ENCODE measurements around the gene NIP7. TPM values are rescaled to one million over a fixed set of nuclear protein-coding genes. Genes with fewer than 3 reads are reported as not detected.

The NIP7 gene
- total and polyA plus RNA-seq, 9 donors = 5.7 to 24.6 (median 16.6) TPM

DNA sequence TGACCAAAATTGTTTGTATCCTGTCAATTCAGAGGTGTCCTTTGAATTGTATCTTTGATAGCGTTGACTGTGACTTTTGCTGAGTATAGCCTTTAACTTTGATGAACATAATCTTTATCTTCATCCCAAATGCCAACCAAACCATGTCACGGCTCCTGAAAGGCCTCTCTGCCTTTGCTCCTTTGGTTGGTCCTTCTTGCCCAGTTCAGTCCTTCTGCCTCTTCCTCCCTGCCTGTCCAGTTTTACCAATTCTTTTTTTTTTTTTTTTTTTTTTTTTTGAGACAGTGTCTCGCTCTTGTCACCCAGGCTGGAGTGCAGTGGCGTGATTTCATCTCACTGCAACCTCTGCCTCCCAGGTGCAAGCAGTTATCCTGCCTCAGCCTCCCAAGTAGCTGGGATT lies 41.3 kb upstream of the NIP7 start:
- TF ChIP-seq, protein P1, sequence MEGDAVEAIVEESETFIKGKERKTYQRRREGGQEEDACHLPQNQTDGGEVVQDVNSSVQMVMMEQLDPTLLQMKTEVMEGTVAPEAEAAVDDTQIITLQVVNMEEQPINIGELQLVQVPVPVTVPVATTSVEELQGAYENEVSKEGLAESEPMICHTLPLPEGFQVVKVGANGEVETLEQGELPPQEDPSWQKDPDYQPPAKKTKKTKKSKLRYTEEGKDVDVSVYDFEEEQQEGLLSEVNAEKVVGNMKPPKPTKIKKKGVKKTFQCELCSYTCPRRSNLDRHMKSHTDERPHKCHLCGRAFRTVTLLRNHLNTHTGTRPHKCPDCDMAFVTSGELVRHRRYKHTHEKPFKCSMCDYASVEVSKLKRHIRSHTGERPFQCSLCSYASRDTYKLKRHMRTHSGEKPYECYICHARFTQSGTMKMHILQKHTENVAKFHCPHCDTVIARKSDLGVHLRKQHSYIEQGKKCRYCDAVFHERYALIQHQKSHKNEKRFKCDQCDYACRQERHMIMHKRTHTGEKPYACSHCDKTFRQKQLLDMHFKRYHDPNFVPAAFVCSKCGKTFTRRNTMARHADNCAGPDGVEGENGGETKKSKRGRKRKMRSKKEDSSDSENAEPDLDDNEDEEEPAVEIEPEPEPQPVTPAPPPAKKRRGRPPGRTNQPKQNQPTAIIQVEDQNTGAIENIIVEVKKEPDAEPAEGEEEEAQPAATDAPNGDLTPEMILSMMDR (IDR thresholded peaks at IDR 0.05) = no peak
- TF ChIP-seq POLR2A (IDR thresholded peaks at IDR 0.05) (no peak), EP300 (IDR thresholded peaks at IDR 0.05) (no peak)
- intact Hi-C loops (cut with DNase I) = loop anchor here in 1 of 4 donors (10.0 kb wide), 1 partner anchor 423 kb away; no protein-coding TSS in a partner anchor
- DNase-seq = no peak
- Histone ChIP-seq H3K27me3 (no peaks in the 10 kb centered on the region), H3K4me3 (no peak overlapping the region), H3K36me3 (no peaks in the 10 kb centered on the region), H3K4me1 (ENCODE audit: insufficient read depth) (no peaks in the 10 kb centered on the region), H3K27ac (no peak overlapping the region), H3K9me3 (no peaks in the 10 kb centered on the region)
- WGBS, 3 donors = 94 to 98% (median 95%) methylated on average over 4 of the region's 4 CpGs

DNA sequence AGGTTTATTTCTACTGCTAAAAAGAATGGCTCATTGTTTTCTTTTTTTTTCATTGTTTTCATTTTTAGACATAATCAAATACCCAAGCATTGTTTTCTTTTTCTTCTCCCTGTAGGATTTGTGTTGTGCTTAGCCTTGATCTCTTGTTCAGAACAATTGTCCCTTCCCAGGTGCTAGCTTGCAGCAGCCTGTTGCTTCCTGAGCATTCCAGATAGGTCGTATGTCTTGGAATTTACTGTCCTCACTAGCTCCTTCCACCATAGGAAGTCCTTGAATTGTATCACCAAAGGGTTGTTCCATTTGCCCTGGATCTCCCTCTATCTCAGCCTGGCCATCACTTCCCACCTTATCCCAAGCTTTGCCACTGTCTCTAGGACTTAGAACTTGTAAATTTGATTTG lies 38.4 kb upstream of the NIP7 start:
- TF ChIP-seq, protein P1 (IDR thresholded peaks at IDR 0.05) = no peak
- TF ChIP-seq EP300 (IDR thresholded peaks at IDR 0.05) (no peak), POLR2A (IDR thresholded peaks at IDR 0.05) (no peak)
- intact Hi-C loops (cut with DNase I) = no loop called here
- Histone ChIP-seq H3K4me3 (no peak overlapping the region), H3K4me1 (ENCODE audit: insufficient read depth) (no peaks in the 10 kb centered on the region), H3K27ac (no peak overlapping the region), H3K36me3 (no peaks in the 10 kb centered on the region), H3K27me3 (no peaks in the 10 kb centered on the region), H3K9me3 (no peaks in the 10 kb centered on the region)
- 26 to 37% (median 31%) methylated on average over 1 of the region's 1 CpG for WGBS, 3 donors
- DNase-seq = no peak

DNA sequence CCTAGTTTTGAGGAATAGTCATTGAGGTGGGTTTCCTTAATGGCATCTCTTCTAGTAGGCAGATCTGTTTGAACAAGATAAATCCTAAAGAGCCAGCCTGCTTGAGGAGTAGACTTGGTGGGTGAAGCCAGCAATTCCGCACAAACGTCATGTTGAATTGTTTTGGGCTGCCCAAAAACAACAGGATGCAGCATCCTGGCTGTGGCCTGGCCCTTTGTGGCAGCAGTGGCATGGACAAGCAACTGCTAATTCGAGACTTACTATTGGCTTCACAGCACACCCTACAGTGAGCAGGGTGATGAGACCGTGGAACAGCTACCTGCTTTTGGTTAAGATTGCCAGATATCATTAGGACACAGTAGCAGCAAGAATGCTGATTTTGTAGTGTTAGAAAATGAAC lies 37.7 kb upstream of the NIP7 start:
- TF ChIP-seq EP300 (IDR thresholded peaks at IDR 0.05) (no peak), POLR2A (IDR thresholded peaks at IDR 0.05) (no peak)
- TF ChIP-seq, protein P1 (IDR thresholded peaks at IDR 0.05) = no peak
- H3K4me1 ChIP-seq (ENCODE audit: insufficient read depth) = no peaks in the 10 kb centered on the region
- intact Hi-C loops (cut with DNase I) = no loop called here
- H3K4me3 ChIP-seq = no peak overlapping the region
- H3K27me3 ChIP-seq = no peaks in the 10 kb centered on the region
- H3K9me3 ChIP-seq = no peaks in the 10 kb centered on the region
- no peak for DNase-seq
- 83 to 95% (median 88%) methylated on average over 4 of the region's 4 CpGs for WGBS, 3 donors
- no peak overlapping the region for H3K27ac ChIP-seq
- no peaks in the 10 kb centered on the region for H3K36me3 ChIP-seq

DNA sequence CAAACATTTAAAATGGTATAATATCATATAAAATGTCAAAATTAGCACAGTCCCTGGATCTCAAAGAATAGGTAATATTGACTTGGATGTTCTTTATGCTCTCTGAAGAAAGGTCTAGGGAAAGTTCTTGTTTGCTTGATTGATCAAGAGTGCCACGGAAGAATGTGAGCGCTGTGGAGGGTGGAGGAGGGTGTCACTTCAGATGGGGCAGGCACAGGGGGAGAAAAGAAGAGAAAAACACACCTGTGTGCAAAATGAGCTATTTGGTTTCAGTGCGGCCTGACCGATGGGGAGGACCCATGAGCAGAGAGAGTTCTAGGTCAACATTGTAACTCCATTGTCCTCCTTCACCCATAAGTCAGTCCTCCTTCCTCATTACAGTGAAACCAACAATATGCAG lies 37.3 kb upstream of the NIP7 start:
- Histone ChIP-seq H3K4me1 (ENCODE audit: insufficient read depth) (no peaks in the 10 kb centered on the region), H3K9me3 (no peaks in the 10 kb centered on the region), H3K4me3 (no peak overlapping the region), H3K27ac (no peak overlapping the region), H3K36me3 (no peaks in the 10 kb centered on the region), H3K27me3 (no peaks in the 10 kb centered on the region)
- no peak for DNase-seq
- 93 to 95% (median 95%) methylated on average over 4 of the region's 4 CpGs for WGBS, 3 donors
- TF ChIP-seq EP300 (IDR thresholded peaks at IDR 0.05) (no peak), POLR2A (IDR thresholded peaks at IDR 0.05) (no peak)
- TF ChIP-seq, protein P1 (IDR thresholded peaks at IDR 0.05) = no peak
- intact Hi-C loops (cut with DNase I) = no loop called here
